ENCODE measurements around the gene ZNF595. TPM values are rescaled to one million over a fixed set of nuclear protein-coding genes. Genes with fewer than 3 reads are reported as not detected.

The ZNF595 gene
- polyA plus RNA-seq, 1 donor (not counting 4 experiments of a cell fraction or from before 2014, with no cell fraction given): 6.6 TPM

DNA sequence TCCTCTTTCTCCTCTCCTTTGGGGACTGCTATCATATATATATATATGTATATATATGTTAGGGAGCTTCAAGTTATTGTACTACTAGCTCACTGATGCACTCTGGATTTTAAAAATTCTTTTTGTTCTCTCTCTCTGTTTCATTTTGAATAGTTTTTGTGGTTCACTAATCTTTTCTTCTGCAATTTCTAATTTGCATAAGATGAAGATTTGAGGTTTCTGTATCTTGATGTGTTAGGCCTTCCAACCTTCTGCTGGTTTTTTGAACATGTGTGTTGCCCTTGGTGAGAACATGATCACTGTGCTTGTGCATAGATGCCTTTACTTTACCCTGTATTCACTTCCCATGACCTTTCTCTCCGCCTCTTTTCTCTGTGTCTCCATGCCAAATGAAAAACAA lies 63.4 kb downstream of the ZNF595 start:
- no peak overlapping the region for H2AFZ ChIP-seq (ENCODE audit: control insufficient read depth, low read length)
- no peak overlapping the region for H3K4me3 ChIP-seq (ENCODE audit: control insufficient read depth in 2 of 3, extremely low read depth in 1 of 3, insufficient read depth in 2 of 3, low read depth in 1 of 3, low read length in 3 of 3)
- no peak overlapping the region for H3K4me2 ChIP-seq (ENCODE audit: control insufficient read depth, extremely low read depth, insufficient read depth, low read depth, low read length)
- no peaks in the 10 kb centered on the region for H3K79me2 ChIP-seq (ENCODE audit: control insufficient read depth, insufficient read depth, low read length)
- no peaks in the 10 kb centered on the region for H3K4me1 ChIP-seq (ENCODE audit: control insufficient read depth, extremely low read depth, insufficient read depth, low read length)
- H3K9ac ChIP-seq (ENCODE audit: control insufficient read depth, extremely low read depth, insufficient read depth, low read length): no peak overlapping the region
- TF ChIP-seq EZH2 (IDR thresholded peaks at IDR 0.05; ENCODE audit: low read length): no peak
- TF ChIP-seq, protein P1, sequence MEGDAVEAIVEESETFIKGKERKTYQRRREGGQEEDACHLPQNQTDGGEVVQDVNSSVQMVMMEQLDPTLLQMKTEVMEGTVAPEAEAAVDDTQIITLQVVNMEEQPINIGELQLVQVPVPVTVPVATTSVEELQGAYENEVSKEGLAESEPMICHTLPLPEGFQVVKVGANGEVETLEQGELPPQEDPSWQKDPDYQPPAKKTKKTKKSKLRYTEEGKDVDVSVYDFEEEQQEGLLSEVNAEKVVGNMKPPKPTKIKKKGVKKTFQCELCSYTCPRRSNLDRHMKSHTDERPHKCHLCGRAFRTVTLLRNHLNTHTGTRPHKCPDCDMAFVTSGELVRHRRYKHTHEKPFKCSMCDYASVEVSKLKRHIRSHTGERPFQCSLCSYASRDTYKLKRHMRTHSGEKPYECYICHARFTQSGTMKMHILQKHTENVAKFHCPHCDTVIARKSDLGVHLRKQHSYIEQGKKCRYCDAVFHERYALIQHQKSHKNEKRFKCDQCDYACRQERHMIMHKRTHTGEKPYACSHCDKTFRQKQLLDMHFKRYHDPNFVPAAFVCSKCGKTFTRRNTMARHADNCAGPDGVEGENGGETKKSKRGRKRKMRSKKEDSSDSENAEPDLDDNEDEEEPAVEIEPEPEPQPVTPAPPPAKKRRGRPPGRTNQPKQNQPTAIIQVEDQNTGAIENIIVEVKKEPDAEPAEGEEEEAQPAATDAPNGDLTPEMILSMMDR (optimal IDR thresholded peaks at IDR 0.05 in 1 of 3, IDR thresholded peaks at IDR 0.05 in 1 of 3, conservative IDR thresholded peaks at IDR 0.05 in 1 of 3; ENCODE audit: extremely low read depth in 1 of 3, insufficient read depth in 2 of 3, low read length in 3 of 3): no peak
- H3K27ac ChIP-seq (ENCODE audit: control insufficient read depth, insufficient read depth, low read length): no peak overlapping the region
- H3K9me3 ChIP-seq (ENCODE audit: control insufficient read depth, low read depth, low read length): no peaks in the 10 kb centered on the region
- no peaks in the 10 kb centered on the region for H3K36me3 ChIP-seq (ENCODE audit: control insufficient read depth in 2 of 2, extremely low read depth in 1 of 2, insufficient read depth in 2 of 2, low read length in 2 of 2)
- no peaks in the 10 kb centered on the region for H3K27me3 ChIP-seq (ENCODE audit: control insufficient read depth, extremely low read depth, insufficient read depth, low read length)
- dilution Hi-C loops (cut with MboI; ENCODE audit: extremely low pct_ligation_motif_present, low sequenced_read_pairs): no loop called here
- FAIRE-seq (no peak), DNase-seq (ENCODE audit: low read depth, low spot score) (no peak)
- H3K9me1 ChIP-seq (ENCODE audit: control insufficient read depth, extremely low read depth, insufficient read depth, low read length): no peaks in the 10 kb centered on the region
- no peaks in the 10 kb centered on the region for H4K20me1 ChIP-seq (ENCODE audit: control insufficient read depth, extremely low read depth, insufficient read depth, low read length)

DNA sequence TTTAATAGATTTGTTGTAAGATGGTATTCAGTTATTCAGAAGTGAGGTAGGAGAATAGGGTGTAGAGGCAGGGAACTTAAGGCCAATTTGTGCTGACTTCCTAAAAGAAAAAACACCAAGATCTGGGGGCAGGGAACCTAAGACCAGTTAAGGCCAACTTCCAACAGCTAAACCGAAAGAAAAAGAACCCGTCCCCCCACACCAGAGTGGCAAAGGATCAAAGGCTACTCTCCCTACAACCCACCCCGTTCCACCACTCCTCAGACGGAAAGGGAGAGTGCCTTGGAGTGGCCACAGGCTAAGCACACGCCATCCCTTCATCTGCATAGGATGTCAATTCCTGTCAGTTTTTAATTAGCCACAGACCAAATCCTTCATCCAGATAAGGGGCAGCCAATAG lies 67.5 kb downstream of the ZNF595 start:
- Histone ChIP-seq H3K9me3 (ENCODE audit: control insufficient read depth, low read depth, low read length) (peaks cover 2% of the 10 kb centered on the region), H3K79me2 (ENCODE audit: control insufficient read depth, insufficient read depth, low read length) (peaks cover 12% of the 10 kb centered on the region), H3K27ac (ENCODE audit: control insufficient read depth, insufficient read depth, low read length) (no peak overlapping the region), H3K4me1 (ENCODE audit: control insufficient read depth, extremely low read depth, insufficient read depth, low read length) (peaks cover under 1% of the 10 kb centered on the region), H3K27me3 (ENCODE audit: control insufficient read depth, extremely low read depth, insufficient read depth, low read length) (no peaks in the 10 kb centered on the region), H3K36me3 (ENCODE audit: control insufficient read depth in 2 of 2, extremely low read depth in 1 of 2, insufficient read depth in 2 of 2, low read length in 2 of 2) (no peaks in the 10 kb centered on the region), H3K9ac (ENCODE audit: control insufficient read depth, extremely low read depth, insufficient read depth, low read length) (no peak overlapping the region), H4K20me1 (ENCODE audit: control insufficient read depth, extremely low read depth, insufficient read depth, low read length) (no peaks in the 10 kb centered on the region), H3K9me1 (ENCODE audit: control insufficient read depth, extremely low read depth, insufficient read depth, low read length) (no peaks in the 10 kb centered on the region), H3K4me3 (ENCODE audit: control insufficient read depth in 2 of 3, extremely low read depth in 1 of 3, insufficient read depth in 2 of 3, low read depth in 1 of 3, low read length in 3 of 3) (no peak overlapping the region), H2AFZ (ENCODE audit: control insufficient read depth, low read length) (no peak overlapping the region), H3K4me2 (ENCODE audit: control insufficient read depth, extremely low read depth, insufficient read depth, low read depth, low read length) (no peak overlapping the region)
- dilution Hi-C loops (cut with MboI; ENCODE audit: extremely low pct_ligation_motif_present, low sequenced_read_pairs): no loop called here
- no peak for DNase-seq (ENCODE audit: low read depth, low spot score)
- TF ChIP-seq EZH2 (IDR thresholded peaks at IDR 0.05; ENCODE audit: low read length): no peak
- TF ChIP-seq, protein P1 (optimal IDR thresholded peaks at IDR 0.05 in 1 of 3, IDR thresholded peaks at IDR 0.05 in 1 of 3, conservative IDR thresholded peaks at IDR 0.05 in 1 of 3; ENCODE audit: extremely low read depth in 1 of 3, insufficient read depth in 2 of 3, low read length in 3 of 3): no peak
- FAIRE-seq: no peak
